Measurements from ENCODE around the gene WRAP53. TPM values are rescaled to one million over a fixed set of nuclear protein-coding genes. Genes with fewer than 3 reads are reported as not detected.

WRAP53 gene
- total RNA-seq, 1 experiment from 2014 or later = 15.2 TPM

- BruUV-seq (replicated peaks) = no TSS peak
- H3K4me3 Mint-ChIP-seq (ENCODE audit: unreplicated experiment) = no peak overlapping the region
- intact Hi-C loops (cut with micrococcal nuclease; ENCODE audit: unreplicated experiment) = no loop called here
- Histone ChIP-seq H3K4me1 (no peaks in the 10 kb centered on the region), H3K4me3 (ENCODE audit: low read depth, low read length) (no peak overlapping the region), H3K36me3 (ENCODE audit: control insufficient read depth, insufficient read depth, low read length) (no peaks in the 10 kb centered on the region), H3K27me3 (replicated peaks; ENCODE audit: control insufficient read depth, insufficient read depth, low read length) (no peaks in the 10 kb centered on the region), H3K9me3 (no peaks in the 10 kb centered on the region)
- H3K36me3 Mint-ChIP-seq (ENCODE audit: insufficient read depth, unreplicated experiment) = no peaks in the 10 kb centered on the region
- no peak for DNase-seq
- H3K27ac Mint-ChIP-seq (ENCODE audit: unreplicated experiment) = no peak overlapping the region
- CTCF ChIA-PET = interaction anchor here (0.8 to 1.1 kb wide), 2 partner anchors 25 to 60 kb away, joined by 3 to 10 read pairs; no protein-coding TSS in a partner anchor
- H3K27me3 Mint-ChIP-seq (ENCODE audit: insufficient read depth, unreplicated experiment) = no peaks in the 10 kb centered on the region
- no peaks in the 10 kb centered on the region for H3K9me3 Mint-ChIP-seq (ENCODE audit: unreplicated experiment)
- no peak for TF ChIP-seq CTCF (IDR thresholded peaks at IDR 0.05; ENCODE audit: insufficient read depth in 1 of 2, low read depth in 1 of 2, low read length in 1 of 2, severe bottlenecking in 1 of 2, unreplicated experiment in 1 of 2)
- POLR2A ChIA-PET = no interaction called here
- no peaks in the 10 kb centered on the region for H3K4me1 Mint-ChIP-seq (ENCODE audit: low read depth, unreplicated experiment)
Observed at GRCh38 chr17:7656958-7657609, 31.2 kb upstream of the WRAP53 start.

- Histone ChIP-seq H3K36me3 (ENCODE audit: control insufficient read depth, insufficient read depth, low read length) (no peaks in the 10 kb centered on the region), H3K27me3 (replicated peaks; ENCODE audit: control insufficient read depth, insufficient read depth, low read length) (no peaks in the 10 kb centered on the region), H3K9me3 (no peaks in the 10 kb centered on the region), H3K4me3 (ENCODE audit: low read depth, low read length) (no peak overlapping the region), H3K4me1 (no peaks in the 10 kb centered on the region)
- Mint-ChIP-seq H3K36me3 (ENCODE audit: insufficient read depth, unreplicated experiment) (peaks cover 12% of the 10 kb centered on the region), H3K9me3 (ENCODE audit: unreplicated experiment) (no peaks in the 10 kb centered on the region), H3K27ac (ENCODE audit: unreplicated experiment) (no peak overlapping the region), H3K4me3 (ENCODE audit: unreplicated experiment) (no peak overlapping the region), H3K4me1 (ENCODE audit: low read depth, unreplicated experiment) (no peaks in the 10 kb centered on the region), H3K27me3 (ENCODE audit: insufficient read depth, unreplicated experiment) (no peaks in the 10 kb centered on the region)
- no peak for DNase-seq
- BruUV-seq (replicated peaks) = no TSS peak
- intact Hi-C loops (cut with micrococcal nuclease; ENCODE audit: unreplicated experiment) = no loop called here
- no peak for TF ChIP-seq CTCF (IDR thresholded peaks at IDR 0.05; ENCODE audit: insufficient read depth in 1 of 2, low read depth in 1 of 2, low read length in 1 of 2, severe bottlenecking in 1 of 2, unreplicated experiment in 1 of 2)
- CTCF ChIA-PET = no interaction called here
- POLR2A ChIA-PET = no interaction called here
Observed at GRCh38 chr17:7667656-7668406, 20.4 kb upstream of the WRAP53 start.

GRCh38 chr17:7668482-7668881, 19.8 kb upstream of the WRAP53 start:
- intact Hi-C loops (cut with micrococcal nuclease; ENCODE audit: unreplicated experiment) = no loop called here
- ChIA-PET POLR2A (no interaction called here), CTCF (no interaction called here)
- no peak overlapping the region for H3K4me3 ChIP-seq (ENCODE audit: low read depth, low read length)
- no peaks in the 10 kb centered on the region for H3K4me1 Mint-ChIP-seq (ENCODE audit: low read depth, unreplicated experiment)
- no peak overlapping the region for H3K27ac Mint-ChIP-seq (ENCODE audit: unreplicated experiment)
- H3K4me3 Mint-ChIP-seq (ENCODE audit: unreplicated experiment) = no peak overlapping the region
- no peak for DNase-seq
- TF ChIP-seq CTCF (IDR thresholded peaks at IDR 0.05; ENCODE audit: insufficient read depth in 1 of 2, low read depth in 1 of 2, low read length in 1 of 2, severe bottlenecking in 1 of 2, unreplicated experiment in 1 of 2) = no peak
- no peaks in the 10 kb centered on the region for H3K36me3 ChIP-seq (ENCODE audit: control insufficient read depth, insufficient read depth, low read length)
- BruUV-seq (replicated peaks) = no TSS peak
- H3K27me3 Mint-ChIP-seq (ENCODE audit: insufficient read depth, unreplicated experiment) = no peaks in the 10 kb centered on the region
- no peaks in the 10 kb centered on the region for H3K4me1 ChIP-seq
- peaks cover 16% of the 10 kb centered on the region for H3K36me3 Mint-ChIP-seq (ENCODE audit: insufficient read depth, unreplicated experiment)
- no peaks in the 10 kb centered on the region for H3K9me3 ChIP-seq
- H3K27me3 ChIP-seq (replicated peaks; ENCODE audit: control insufficient read depth, insufficient read depth, low read length) = no peaks in the 10 kb centered on the region
- H3K9me3 Mint-ChIP-seq (ENCODE audit: unreplicated experiment) = peaks cover 1% of the 10 kb centered on the region

Measured in Caco-2 (cell line).